Stimulated activated memory B cell treated with anti-CD40 and anti-IgM and Interleukin-4, amounts not matched to agents 10 μg/mL and 1 μg/mL and 100 μg/mL, for 72 hours (primary cell): ENCODE results near the gene THNSL1.
A peak's percentile ranks its signal among the peaks of the same experiment; 100 is the strongest.
"Not testable (repeated sequence)": the region's sequence is repeated elsewhere in the genome, so short reads cannot be mapped to it uniquely, and the experiment has no call there.

Source experiments
- ATAC-seq: fragments of 150-1000 bp; cut with Tn5 transposase; 2 replicates; pipeline ENCODE4 v1.10.0; 2021
- H3K27ac Mint-ChIP-seq: one replicate; pipeline ENCODE4 v1.8.0; 2022; ENCODE audit warnings: mild to moderate bottlenecking, mixed read lengths
- H3K27me3 Mint-ChIP-seq: one replicate; pipeline ENCODE4 v1.8.0; 2022; ENCODE audit warnings: mixed read lengths
- H3K36me3 Mint-ChIP-seq: one replicate; pipeline ENCODE4 v1.8.0; 2022; ENCODE audit warnings: mixed read lengths
- H3K4me1 Mint-ChIP-seq: one replicate; pipeline ENCODE4 v1.8.0; 2022; ENCODE audit warnings: mixed read lengths
- H3K4me3 Mint-ChIP-seq: one replicate; pipeline ENCODE4 v1.8.0; 2022; ENCODE audit warnings: mild to moderate bottlenecking, moderate library complexity, mixed read lengths
- H3K9me3 Mint-ChIP-seq: one replicate; pipeline ENCODE4 v1.8.0; 2022; ENCODE audit warnings: mixed read lengths

Gene THNSL1

GRCh38 chr10:24988831-24989640, 27.4 kb upstream of the THNSL1 start:
- no peaks in the 10 kb centered on the region for H3K9me3 Mint-ChIP-seq
- H3K27me3 Mint-ChIP-seq: no peaks in the 10 kb centered on the region
- no peak overlapping the region for H3K27ac Mint-ChIP-seq
- no peaks in the 10 kb centered on the region for H3K4me1 Mint-ChIP-seq
- no peak overlapping the region for H3K4me3 Mint-ChIP-seq
- H3K36me3 Mint-ChIP-seq: no peaks in the 10 kb centered on the region
- no peak for ATAC-seq

GRCh38 chr10:24989867-24990266, 26.5 kb upstream of the THNSL1 start:
- no peak for ATAC-seq
- no peak overlapping the region for H3K4me3 Mint-ChIP-seq
- H3K27ac Mint-ChIP-seq: no peak overlapping the region

GRCh38 chr10:24991298-24991697, 25.1 kb upstream of the THNSL1 start:
- ATAC-seq: no peak

More at GRCh38 chr10:24989867-24990266, 26.5 kb upstream of the THNSL1 start:
- Mint-ChIP-seq H3K36me3 (no peaks in the 10 kb centered on the region), H3K4me1 (no peaks in the 10 kb centered on the region), H3K27me3 (no peaks in the 10 kb centered on the region), H3K9me3 (no peaks in the 10 kb centered on the region)

GRCh38 chr10:24992512-24993133, 23.8 kb upstream of the THNSL1 start:
- ATAC-seq: no peak
- Mint-ChIP-seq H3K36me3 (no peaks in the 10 kb centered on the region), H3K27me3 (no peaks in the 10 kb centered on the region), H3K4me3 (no peak overlapping the region), H3K27ac (no peak overlapping the region), H3K4me1 (no peaks in the 10 kb centered on the region), H3K9me3 (peaks cover 3% of the 10 kb centered on the region)

More at GRCh38 chr10:24991298-24991697, 25.1 kb upstream of the THNSL1 start:
- Mint-ChIP-seq H3K36me3 (no peaks in the 10 kb centered on the region), H3K27ac (no peak overlapping the region), H3K9me3 (no peaks in the 10 kb centered on the region), H3K4me3 (no peak overlapping the region), H3K27me3 (no peaks in the 10 kb centered on the region), H3K4me1 (no peaks in the 10 kb centered on the region)

GRCh38 chr10:24993237-24993958, 23.0 kb upstream of the THNSL1 start:
- ATAC-seq: no peak
- Mint-ChIP-seq H3K36me3 (no peaks in the 10 kb centered on the region), H3K9me3 (peaks cover 3% of the 10 kb centered on the region), H3K27me3 (no peaks in the 10 kb centered on the region), H3K27ac (no peak overlapping the region), H3K4me3 (no peak overlapping the region), H3K4me1 (no peaks in the 10 kb centered on the region)

GRCh38 chr10:24995072-24995471, 21.3 kb upstream of the THNSL1 start:
- no peaks in the 10 kb centered on the region for H3K4me1 Mint-ChIP-seq
- no peak for ATAC-seq
- H3K4me3 Mint-ChIP-seq: no peak overlapping the region
- no peak overlapping the region for H3K27ac Mint-ChIP-seq
- H3K36me3 Mint-ChIP-seq: no peaks in the 10 kb centered on the region
- peaks cover 3% of the 10 kb centered on the region for H3K9me3 Mint-ChIP-seq
- no peaks in the 10 kb centered on the region for H3K27me3 Mint-ChIP-seq

GRCh38 chr10:24998044-24998443, 18.4 kb upstream of the THNSL1 start:
- H3K27me3 Mint-ChIP-seq: no peaks in the 10 kb centered on the region
- no peaks in the 10 kb centered on the region for H3K4me1 Mint-ChIP-seq
- H3K27ac Mint-ChIP-seq: no peak overlapping the region
- ATAC-seq: no peak
- H3K9me3 Mint-ChIP-seq: peaks cover 15% of the 10 kb centered on the region
- no peak overlapping the region for H3K4me3 Mint-ChIP-seq
- peaks cover 13% of the 10 kb centered on the region for H3K36me3 Mint-ChIP-seq

- not testable (repeated sequence) for H3K9me3 Mint-ChIP-seq, ATAC-seq, H3K36me3 Mint-ChIP-seq, H3K4me3 Mint-ChIP-seq, H3K27ac Mint-ChIP-seq, H3K27me3 Mint-ChIP-seq, H3K4me1 Mint-ChIP-seq
These were observed 4.8 kb upstream of the THNSL1 start for GRCh38 chr10:25011591-25011990.

- Mint-ChIP-seq H3K4me1 (peaks cover 14% of the 10 kb centered on the region), H3K36me3 (no peaks in the 10 kb centered on the region), H3K27ac (no peak overlapping the region), H3K9me3 (no peaks in the 10 kb centered on the region), H3K27me3 (no peaks in the 10 kb centered on the region), H3K4me3 (no peak overlapping the region)
- ATAC-seq: no peak
These were observed 1.8 kb upstream of the THNSL1 start for GRCh38 chr10:25014579-25014978.

GRCh38 chr10:25015828-25016375, 510 bp upstream of the THNSL1 start, which contains the start of gene ENKUR:
Gene ENKUR (minus strand): TSS chr10:25016158. CDS start chr10:25015936, 222 bp downstream.
- H3K27ac Mint-ChIP-seq: peak within 1 kb of the TSS; percentile 74
- no peaks in the 10 kb centered on the region for H3K9me3 Mint-ChIP-seq
- no peaks in the 10 kb centered on the region for H3K27me3 Mint-ChIP-seq
- H3K4me1 Mint-ChIP-seq: peaks cover 14% of the 10 kb centered on the region
- no peaks in the 10 kb centered on the region for H3K36me3 Mint-ChIP-seq
- H3K4me3 Mint-ChIP-seq: peak within 1 kb of the TSS; percentile 86
- peak; percentile 75 for ATAC-seq

GRCh38 chr10:25017154-25017590, 760 bp downstream of the THNSL1 start:
- H3K36me3 Mint-ChIP-seq: no peaks in the 10 kb centered on the region

GRCh38 chr10:25017661-25018060, 1.2 kb downstream of the THNSL1 start:
- peak overlapping the region; percentile 74 for H3K27ac Mint-ChIP-seq
- no peaks in the 10 kb centered on the region for H3K27me3 Mint-ChIP-seq
- no peak for ATAC-seq
- H3K36me3 Mint-ChIP-seq: no peaks in the 10 kb centered on the region
- H3K4me1 Mint-ChIP-seq: peaks cover 14% of the 10 kb centered on the region
- H3K4me3 Mint-ChIP-seq: peak overlapping the region; percentile 86
- no peaks in the 10 kb centered on the region for H3K9me3 Mint-ChIP-seq

More at GRCh38 chr10:25017154-25017590, 760 bp downstream of the THNSL1 start:
- Mint-ChIP-seq H3K27me3 (no peaks in the 10 kb centered on the region), H3K9me3 (no peaks in the 10 kb centered on the region), H3K27ac (peak overlapping the region; percentile 74), H3K4me3 (peak overlapping the region; percentile 86), H3K4me1 (peaks cover 14% of the 10 kb centered on the region)
- no peak for ATAC-seq

- Mint-ChIP-seq H3K27me3 (no peaks in the 10 kb centered on the region), H3K36me3 (peaks cover 7% of the 10 kb centered on the region), H3K4me1 (peaks cover 14% of the 10 kb centered on the region), H3K9me3 (no peaks in the 10 kb centered on the region), H3K4me3 (no peak overlapping the region), H3K27ac (no peak overlapping the region)
- ATAC-seq: no peak
These were observed 2.3 kb downstream of the THNSL1 start for GRCh38 chr10:25018703-25019102.

- Mint-ChIP-seq H3K36me3 (peaks cover 12% of the 10 kb centered on the region), H3K4me1 (no peaks in the 10 kb centered on the region), H3K9me3 (no peaks in the 10 kb centered on the region), H3K27ac (no peak overlapping the region), H3K4me3 (no peak overlapping the region), H3K27me3 (no peaks in the 10 kb centered on the region)
- ATAC-seq: no peak
These were observed 6.9 kb downstream of the THNSL1 start for GRCh38 chr10:25023278-25023677.

- no peak for ATAC-seq
- Mint-ChIP-seq H3K4me3 (no peak overlapping the region), H3K4me1 (no peaks in the 10 kb centered on the region), H3K27me3 (no peaks in the 10 kb centered on the region), H3K9me3 (no peaks in the 10 kb centered on the region), H3K27ac (no peak overlapping the region), H3K36me3 (peaks cover 12% of the 10 kb centered on the region)
These were observed 8.1 kb downstream of the THNSL1 start for GRCh38 chr10:25024528-25024927.
